ENCODE measurements around the gene NCOA1. TPM values are rescaled to one million over a fixed set of nuclear protein-coding genes. Genes with fewer than 3 reads are reported as not detected.

NCOA1 gene
- total RNA-seq: 10.9 and 14.1 TPM in 2 replicates
- polyA plus RNA-seq: 11.3 and 11.4 TPM in 2 replicates
- polyA plus RNA-seq (2011; cell fraction: cytosol; rRNA removed): 10.4 and 10.5 TPM in 2 replicates
- polyA plus RNA-seq (2011; cell fraction: nucleus; rRNA removed): 26.3 TPM in 2 replicates
- 8.1 and 8.5 TPM in 2 replicates for polyA plus RNA-seq (2012)
- 52.9 and 57.8 TPM in 2 replicates for polyA minus RNA-seq
- polyA minus RNA-seq (2011; cell fraction: cytosol; rRNA and poly(A)+ RNA removed): 6.9 TPM
- polyA minus RNA-seq (2011; cell fraction: nucleus; rRNA and poly(A)+ RNA removed): 102 and 168 TPM in 2 replicates
- Bru-seq, nascent RNA: percentile 73 among the genes with signal in this experiment
- BruChase-seq, experiment 1, labeled RNA remaining after a 6-hour chase: percentile 60 among the genes with signal in this experiment
- BruChase-seq, experiment 2, labeled RNA remaining after a 2-hour chase: percentile 68 among the genes with signal in this experiment
- long read RNA-seq, partial matches to known transcripts: 0 of 16 reads
- long read RNA-seq, other reads (novel, unspliced or antisense): 16 of 16 reads

- FAIRE-seq: peak; percentile 57
- CTCF ChIA-PET: interaction anchor here (0.7 to 1.9 kb wide), 6 partner anchors 9 to 300 kb away, joined by 3 to 9 read pairs (median 4); no protein-coding TSS in a partner anchor
- no TSS peak for BruUV-seq (replicated peaks)
- intact Hi-C loops (cut with micrococcal nuclease): loop anchor here (2.0 to 5.0 kb wide), 4 partner anchors 54 to 336 kb away; partner anchors contain the start of genes CENPO and PTRHD1
- peak within 1 kb of the TSS; percentile 99 for H2AFZ ChIP-seq (ENCODE audit: low read depth, low read length)
- H3K36me3 ChIP-seq (ENCODE audit: control insufficient read depth in 2 of 2, extremely low read depth in 1 of 2, insufficient read depth in 2 of 2, low read length in 2 of 2): no peaks in the 10 kb centered on the region
- peaks cover 3% of the 10 kb centered on the region for H4K20me1 ChIP-seq (replicated peaks; ENCODE audit: control insufficient read depth, extremely low read depth, insufficient read depth, low read length)
- H3K4me3 ChIP-seq (replicated peaks in 1 of 3; ENCODE audit: insufficient read depth in 1 of 3, low read depth in 1 of 3, low read length in 3 of 3): peak within 1 kb of the TSS; percentile 62 to 78 (median 76)
- H3K4me2 ChIP-seq (ENCODE audit: insufficient read depth, low read length): peak within 1 kb of the TSS; percentile 86
- peaks cover 3% of the 10 kb centered on the region for H3K79me2 ChIP-seq (ENCODE audit: control insufficient read depth, insufficient read depth, low read length)
- H3K9me1 ChIP-seq (replicated peaks; ENCODE audit: control insufficient read depth, extremely low read depth, insufficient read depth, low read length): no peaks in the 10 kb centered on the region
- POLR2A ChIA-PET: no interaction called here
- peak within 1 kb of the TSS; percentile 26 for H3K27ac ChIP-seq (ENCODE audit: insufficient read depth, low read depth, low read length)
- H3K4me1 ChIP-seq (ENCODE audit: control insufficient read depth, extremely low read depth, insufficient read depth, low read length): peaks cover 29% of the 10 kb centered on the region
- H3K9me3 ChIP-seq (replicated peaks; ENCODE audit: control insufficient read depth, insufficient read depth, low read length): no peaks in the 10 kb centered on the region
- peak; percentile 84 for DNase-seq (ENCODE audit: low read depth, low spot score)
- peaks cover 0 to 3% of the 10 kb centered on the region in 2 experiments for H3K27me3 ChIP-seq (ENCODE audit: control insufficient read depth in 2 of 2, insufficient read depth in 2 of 2, low read length in 2 of 2)
- TF ChIP-seq GATA2 (IDR thresholded peaks at IDR 0.05; ENCODE audit: insufficient read depth, insufficient read length, low read depth, low read length) (no peak), POLR2A (IDR thresholded peaks at IDR 0.05; ENCODE audit: low read depth, low read length) (no peak), FOS (IDR thresholded peaks at IDR 0.05; ENCODE audit: borderline replicate concordance, insufficient read depth, low read length) (no peak), MYC (IDR thresholded peaks at IDR 0.05; ENCODE audit: low read depth, low read length) (no peak), EZH2 (IDR thresholded peaks at IDR 0.05; ENCODE audit: borderline replicate concordance, low read depth, low read length, severe bottlenecking) (no peak), CTCF (IDR thresholded peaks at IDR 0.05; ENCODE audit: extremely low read depth in 1 of 2, insufficient read depth in 1 of 2, low read depth in 1 of 2, low read length in 2 of 2) (peak in 1 of 2 donors; percentile 29), JUN (IDR thresholded peaks at IDR 0.05; ENCODE audit: borderline replicate concordance, insufficient read depth, insufficient read length, low read depth) (no peak), MAX (IDR thresholded peaks at IDR 0.05; ENCODE audit: insufficient read depth, insufficient read length) (no peak), POLR2AphosphoS5 (IDR thresholded peaks at IDR 0.05; ENCODE audit: insufficient read depth, low read depth, low read length) (peak; percentile 8)
- peak within 1 kb of the TSS; percentile 73 for H3K9ac ChIP-seq (replicated peaks; ENCODE audit: extremely low read depth, insufficient read depth, low read length)
- dilution Hi-C loops (cut with MboI; ENCODE audit: extremely low pct_ligation_motif_present, low sequenced_read_pairs): no loop called here
Measured at GRCh38 chr2:24490690-24491541, at the start of gene NCOA1. Gene NCOA1, plus strand, starts transcription at chr2:24491254. Its CDS starts 167,424 bp downstream, at chr2:24658678.

Data from endothelial cell of umbilical vein (primary cell).